ENCODE results near the gene ARHGEF4. TPM values are rescaled to one million over a fixed set of nuclear protein-coding genes. Genes with fewer than 3 reads are reported as not detected.

The ARHGEF4 gene
- total RNA-seq, 1 experiment from 2014 or later = 12.6 TPM

GRCh38 chr2:131093006-131093695 is 256.4 kb downstream of the ARHGEF4 start, which contains the start of gene FAM168B:
TSS of gene FAM168B (minus strand) at chr2:131093460. CDS start at chr2:131082646, 10,814 bp downstream.
- peak within 1 kb of the TSS; percentile 63 for H3K27ac ChIP-seq (ENCODE audit: insufficient read length, low read depth, low read length)
- Mint-ChIP-seq H3K36me3 (ENCODE audit: insufficient read depth in 1 of 3, low read depth in 3 of 3) (peaks cover 18 to 32% (median 24%) of the 10 kb centered on the region in 3 experiments; a peak in 6 of 7 replicates), H3K27ac (peak within 1 kb of the TSS; percentile 91 to 96 (median 92)), H3K4me1 (peaks cover 4 to 7% of the 10 kb centered on the region in 2 experiments; a peak in 2 of 4 replicates), H3K9me3 (no peaks in the 10 kb centered on the region; a peak in 1 of 5 replicates), H3K27me3 (ENCODE audit: low read depth) (no peaks in the 10 kb centered on the region), H3K4me3 (peak within 1 kb of the TSS; percentile 85 to 89)
- no peak within 1 kb of the TSS for H4K91ac ChIP-seq (ENCODE audit: insufficient read length, low read depth, low read length)
- peak; percentile 87 for DNase-seq
- H2BK120ac ChIP-seq (ENCODE audit: low read depth, low read length, poor library complexity, severe bottlenecking) = no peak within 1 kb of the TSS
- no CpG with 5 or more reads among the region's 107 CpGs for whole genome bisulfite sequencing (ENCODE audit: extremely low coverage, insufficient read length, low lambda C conversion rate)
- H4K8ac ChIP-seq (replicated peaks; ENCODE audit: insufficient read length, low read depth, low read length) = no peak within 1 kb of the TSS
- H2BK20ac ChIP-seq (ENCODE audit: low read depth, low read length, poor library complexity, severe bottlenecking) = no peak within 1 kb of the TSS
- H2AK5ac ChIP-seq (ENCODE audit: insufficient read length, low read length) = no peak within 1 kb of the TSS
- no peak within 1 kb of the TSS; the same call in 1 of the 2 replicates for H2BK15ac ChIP-seq (ENCODE audit: low read depth, low read length)
- H3K18ac ChIP-seq (ENCODE audit: insufficient read length, low read depth, low read length) = peak within 1 kb of the TSS; percentile 98
- peak within 1 kb of the TSS; percentile 46 for H3K4me2 ChIP-seq (ENCODE audit: insufficient read depth, insufficient read length, low read length)
- peak within 1 kb of the TSS; percentile 100 for H3K14ac ChIP-seq (ENCODE audit: insufficient read depth, low read length)
- no peak within 1 kb of the TSS for H3T11ph ChIP-seq (ENCODE audit: low read length)
- H3K9me3 ChIP-seq (ENCODE audit: control insufficient read depth, low read depth, low read length) = no peaks in the 10 kb centered on the region
- no peak within 1 kb of the TSS for H3K23ac ChIP-seq (ENCODE audit: insufficient read length, low read depth, low read length)
- H3K4ac ChIP-seq (ENCODE audit: low read depth, low read length) = no peak within 1 kb of the TSS; the same call in 1 of the 2 replicates
- H2AFZ ChIP-seq (ENCODE audit: low read length) = no peak within 1 kb of the TSS
- no peak for TF ChIP-seq CTCF (conservative IDR thresholded peaks at IDR 0.05)
- H3K23me2 ChIP-seq (ENCODE audit: insufficient read length, low read depth, low read length, poor library complexity, severe bottlenecking) = no peaks in the 10 kb centered on the region
- no peak within 1 kb of the TSS for H4K5ac ChIP-seq (ENCODE audit: insufficient read length, low read depth, low read length)
- H3K56ac ChIP-seq (ENCODE audit: insufficient read length, low read depth, low read length) = no peak within 1 kb of the TSS
- peak within 1 kb of the TSS; percentile 86 for H3K9ac ChIP-seq (ENCODE audit: extremely low read depth, insufficient read length, low read length)
- H2BK5ac ChIP-seq (ENCODE audit: insufficient read length, low read length) = peak within 1 kb of the TSS; percentile 81
- peaks cover 27% of the 10 kb centered on the region; the same call in 1 of the 2 replicates for H3K79me2 ChIP-seq (ENCODE audit: insufficient read depth, low read length)
- peaks cover 3% of the 10 kb centered on the region for H3K79me1 ChIP-seq (ENCODE audit: insufficient read depth, low read depth, low read length, poor library complexity, severe bottlenecking)
- H3K27me3 ChIP-seq (ENCODE audit: insufficient read depth, low read length) = no peaks in the 10 kb centered on the region
- H2BK12ac ChIP-seq (ENCODE audit: insufficient read length, low read depth, low read length) = no peak within 1 kb of the TSS
- H3K4me1 ChIP-seq (ENCODE audit: insufficient read depth, low read length) = no peaks in the 10 kb centered on the region
- no peaks in the 10 kb centered on the region for H4K20me1 ChIP-seq (ENCODE audit: control insufficient read depth, insufficient read depth, insufficient read length)
